Measurements from ENCODE around the gene P4HB. TPM values are rescaled to one million over a fixed set of nuclear protein-coding genes. Genes with fewer than 3 reads are reported as not detected.

P4HB gene
- total and polyA plus RNA-seq, 3 experiments from 2014 or later = 342 to 482 (median 463) TPM

DNA sequence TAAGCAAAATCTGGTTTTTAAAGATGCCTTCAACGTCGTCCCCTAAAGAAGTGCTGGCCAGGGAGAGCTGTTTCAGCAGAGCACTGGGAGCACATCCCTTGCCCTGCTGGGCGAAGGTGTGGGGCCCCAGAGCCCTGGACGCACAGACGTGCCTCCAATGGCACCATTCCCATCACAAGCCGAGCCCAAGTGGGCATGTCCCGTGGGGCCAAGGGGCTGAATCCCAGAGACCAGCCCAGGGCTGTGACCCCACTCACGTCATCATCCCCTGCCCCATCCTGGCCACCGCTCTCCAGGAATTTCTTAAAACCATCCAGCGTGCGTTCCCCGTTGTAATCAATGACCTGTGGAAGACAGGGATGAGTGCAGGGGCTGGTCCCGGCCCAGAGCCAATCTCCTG is 15.4 kb downstream of the P4HB start:
- ChIA-PET CTCF (no interaction called here), POLR2A (no interaction called here)
- no peak for DNase-seq
- H3K4me3 ChIP-seq (ENCODE audit: low read length) = no peak overlapping the region
- no peak overlapping the region for H3K27ac ChIP-seq (ENCODE audit: low read depth, low read length)
- Mint-ChIP-seq H3K27ac (peak overlapping the region in 1 of 8 donors; percentile 3), H3K36me3 (peaks cover 0 to 57% (median 3%) of the 10 kb centered on the region in 3 donors), H3K4me3 (no peak overlapping the region), H3K27me3 (peaks cover 0 to 3% of the 10 kb centered on the region in 2 donors), H3K4me1 (no peaks in the 10 kb centered on the region), H3K9me3 (no peaks in the 10 kb centered on the region)
- no peaks in the 10 kb centered on the region for H3K4me1 ChIP-seq (ENCODE audit: insufficient read depth, low read length)
- no peaks in the 10 kb centered on the region for H3K9me3 ChIP-seq (ENCODE audit: low read length)
- no peaks in the 10 kb centered on the region for H3K27me3 ChIP-seq (ENCODE audit: insufficient read depth, low read length, poor library complexity, severe bottlenecking)
- peaks cover 39% of the 10 kb centered on the region for H3K36me3 ChIP-seq (ENCODE audit: insufficient read depth, low read length)

DNA sequence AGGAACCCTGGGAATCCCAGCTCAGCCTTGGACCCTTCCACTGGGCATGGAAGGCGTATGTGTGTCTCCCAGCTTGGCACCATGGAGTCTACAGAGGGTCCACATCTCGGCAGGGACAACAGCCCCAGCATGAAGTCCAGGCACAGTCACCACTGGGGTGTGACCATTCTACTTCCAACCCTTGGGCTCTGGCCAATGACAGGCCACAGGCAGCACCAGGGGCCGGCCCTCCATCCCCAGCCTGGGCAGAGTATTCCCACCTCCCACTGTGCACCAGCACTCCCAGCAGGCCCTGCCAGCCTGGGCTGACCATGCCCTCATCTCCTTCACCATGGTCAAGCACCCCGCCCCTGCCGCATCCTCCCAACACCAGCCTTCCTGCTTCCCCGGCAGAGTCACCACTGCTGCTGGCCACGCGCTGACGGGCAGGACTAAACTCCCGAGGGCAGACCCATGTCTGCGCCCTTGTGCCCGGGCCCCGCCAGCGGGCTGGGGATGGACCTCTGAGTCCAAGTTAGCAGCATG is 15.9 kb downstream of the P4HB start:
- peaks cover 39% of the 10 kb centered on the region for H3K36me3 ChIP-seq (ENCODE audit: insufficient read depth, low read length)
- DNase-seq = no peak
- H3K27me3 Mint-ChIP-seq = peaks cover 0 to 3% of the 10 kb centered on the region in 2 donors
- no peaks in the 10 kb centered on the region for H3K9me3 Mint-ChIP-seq
- H3K4me3 ChIP-seq (ENCODE audit: low read length) = no peak overlapping the region
- CTCF ChIA-PET = no interaction called here
- POLR2A ChIA-PET = no interaction called here
- no peak overlapping the region for H3K27ac ChIP-seq (ENCODE audit: low read depth, low read length)
- H3K9me3 ChIP-seq (ENCODE audit: low read length) = no peaks in the 10 kb centered on the region
- H3K4me3 Mint-ChIP-seq = no peak overlapping the region
- H3K27me3 ChIP-seq (ENCODE audit: insufficient read depth, low read length, poor library complexity, severe bottlenecking) = no peaks in the 10 kb centered on the region
- H3K4me1 Mint-ChIP-seq = no peaks in the 10 kb centered on the region
- H3K27ac Mint-ChIP-seq = no peak overlapping the region
- peaks cover 0 to 55% (median 3%) of the 10 kb centered on the region in 3 donors for H3K36me3 Mint-ChIP-seq
- no peaks in the 10 kb centered on the region for H3K4me1 ChIP-seq (ENCODE audit: insufficient read depth, low read length)

DNA sequence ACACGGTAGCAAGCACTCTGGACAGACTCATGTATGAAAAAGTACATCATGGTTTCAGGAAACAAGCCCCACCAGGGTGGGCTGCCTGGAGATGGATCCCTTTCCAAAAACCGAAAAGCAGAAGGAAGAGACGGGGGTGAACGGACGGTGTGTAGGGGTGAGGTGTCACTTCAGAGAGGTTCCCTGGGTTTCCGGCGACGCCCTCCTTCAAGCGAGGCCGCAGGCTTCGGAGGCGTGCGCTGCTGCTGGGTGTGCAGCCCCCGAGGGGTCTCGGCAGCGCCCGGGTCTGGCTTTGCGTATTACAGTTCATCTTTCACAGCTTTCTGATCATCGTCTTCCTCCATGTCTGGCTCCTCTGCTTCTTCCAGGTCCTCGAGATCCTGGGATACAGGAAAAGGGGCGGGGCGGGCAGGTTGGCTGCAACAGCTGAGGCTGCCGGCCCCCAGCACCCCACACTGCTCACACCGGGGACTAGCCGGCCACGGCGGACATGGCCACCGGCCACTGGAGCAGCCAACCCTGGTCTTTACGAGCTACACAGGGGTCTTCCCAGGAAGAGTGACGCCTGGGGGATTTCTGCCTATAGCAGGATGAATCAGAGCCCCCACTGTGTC is 16.5 kb downstream of the P4HB start:
- POLR2A ChIA-PET = no interaction called here
- Mint-ChIP-seq H3K4me3 (no peak overlapping the region), H3K27ac (no peak overlapping the region)

DNA sequence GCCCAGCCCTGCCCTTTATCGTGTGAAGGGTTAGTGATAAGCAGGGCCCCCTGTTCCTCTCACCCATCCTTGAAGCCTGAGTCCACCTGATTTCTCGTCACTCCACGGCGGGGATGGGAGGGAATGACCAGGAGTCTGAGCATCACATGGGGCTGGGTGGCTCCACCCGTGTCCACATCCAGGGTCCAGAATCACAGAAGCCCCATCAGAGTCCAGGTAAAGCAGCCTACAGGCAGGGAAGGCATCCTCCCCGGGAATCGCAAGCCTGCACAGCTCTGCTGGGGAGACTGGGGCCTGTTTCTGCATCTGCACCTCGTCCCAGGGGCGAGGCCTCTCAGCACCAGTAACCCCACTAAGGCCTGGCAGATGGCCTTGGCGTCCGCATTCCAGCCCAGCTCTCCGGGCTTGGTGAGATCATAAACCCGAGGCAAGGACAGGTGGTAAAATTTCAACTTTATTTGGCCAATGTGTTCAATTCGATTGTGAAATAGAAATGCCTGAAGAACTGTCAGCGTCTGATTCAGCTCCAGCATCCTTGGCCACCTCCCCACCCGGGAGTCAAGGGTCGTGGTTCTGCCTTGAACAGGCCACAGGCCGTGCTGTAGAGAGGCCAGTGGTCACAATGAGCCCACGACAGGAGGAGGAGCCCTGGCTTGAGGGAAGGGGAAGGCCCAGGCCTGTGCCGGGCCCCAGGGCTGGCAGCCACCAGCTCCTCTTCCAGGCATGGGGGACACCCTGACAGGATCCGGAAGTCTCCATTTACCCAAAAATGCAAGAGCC is 17.4 kb downstream of the P4HB start:
- CTCF ChIA-PET = no interaction called here
- Histone ChIP-seq H3K27ac (ENCODE audit: low read depth, low read length) (no peak overlapping the region), H3K4me1 (ENCODE audit: insufficient read depth, low read length) (no peaks in the 10 kb centered on the region), H3K36me3 (ENCODE audit: insufficient read depth, low read length) (peaks cover 35% of the 10 kb centered on the region), H3K4me3 (ENCODE audit: low read length) (no peak overlapping the region), H3K27me3 (ENCODE audit: insufficient read depth, low read length, poor library complexity, severe bottlenecking) (no peaks in the 10 kb centered on the region), H3K9me3 (ENCODE audit: low read length) (no peaks in the 10 kb centered on the region)
- peaks cover 0 to 52% (median 2%) of the 10 kb centered on the region in 3 donors for H3K36me3 Mint-ChIP-seq
- H3K27ac Mint-ChIP-seq = no peak overlapping the region
- H3K4me3 Mint-ChIP-seq = no peak overlapping the region
- no peaks in the 10 kb centered on the region for H3K4me1 Mint-ChIP-seq
- no peaks in the 10 kb centered on the region for H3K9me3 Mint-ChIP-seq
- peaks cover 0 to 3% of the 10 kb centered on the region in 2 donors for H3K27me3 Mint-ChIP-seq
- DNase-seq = no peak
- POLR2A ChIA-PET = no interaction called here

More for the DNA sequence above, 16.5 kb downstream of the P4HB start:
- peaks cover 0 to 55% (median 3%) of the 10 kb centered on the region in 3 donors for H3K36me3 Mint-ChIP-seq
- Histone ChIP-seq H3K9me3 (ENCODE audit: low read length) (no peaks in the 10 kb centered on the region), H3K27ac (ENCODE audit: low read depth, low read length) (no peak overlapping the region), H3K36me3 (ENCODE audit: insufficient read depth, low read length) (peaks cover 39% of the 10 kb centered on the region), H3K27me3 (ENCODE audit: insufficient read depth, low read length, poor library complexity, severe bottlenecking) (no peaks in the 10 kb centered on the region), H3K4me3 (ENCODE audit: low read length) (no peak overlapping the region), H3K4me1 (ENCODE audit: insufficient read depth, low read length) (no peaks in the 10 kb centered on the region)
- no peaks in the 10 kb centered on the region for H3K4me1 Mint-ChIP-seq
- H3K27me3 Mint-ChIP-seq = peaks cover 0 to 3% of the 10 kb centered on the region in 2 donors
- CTCF ChIA-PET = no interaction called here
- H3K9me3 Mint-ChIP-seq = no peaks in the 10 kb centered on the region
- DNase-seq = no peak

DNA sequence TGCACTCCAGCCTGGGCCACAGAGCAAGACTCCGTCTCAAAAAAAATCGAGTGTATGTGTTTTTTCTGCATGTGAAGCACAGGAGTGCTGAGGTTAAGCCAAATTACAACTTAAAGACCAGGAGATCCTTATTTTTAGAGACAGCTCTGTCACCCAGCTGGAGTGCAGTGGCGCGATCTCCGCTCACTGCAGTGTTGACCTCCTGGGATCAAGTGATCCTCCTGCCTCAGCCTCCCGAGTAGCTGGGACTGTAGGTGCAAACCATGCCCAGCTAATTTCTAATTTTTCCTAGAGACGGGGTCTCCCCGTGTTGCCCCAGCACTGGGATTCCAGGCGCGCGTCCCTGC is 18.0 kb downstream of the P4HB start:
- Histone ChIP-seq H3K36me3 (ENCODE audit: insufficient read depth, low read length) (peaks cover 32% of the 10 kb centered on the region), H3K27ac (ENCODE audit: low read depth, low read length) (no peak overlapping the region), H3K27me3 (ENCODE audit: insufficient read depth, low read length, poor library complexity, severe bottlenecking) (no peaks in the 10 kb centered on the region), H3K9me3 (ENCODE audit: low read length) (no peaks in the 10 kb centered on the region), H3K4me3 (ENCODE audit: low read length) (no peak overlapping the region), H3K4me1 (ENCODE audit: insufficient read depth, low read length) (no peaks in the 10 kb centered on the region)
- Mint-ChIP-seq H3K27ac (peak overlapping the region in 1 of 8 donors; percentile 50), H3K4me3 (no peak overlapping the region), H3K27me3 (peaks cover 0 to 3% of the 10 kb centered on the region in 2 donors), H3K9me3 (no peaks in the 10 kb centered on the region), H3K36me3 (peaks cover 0 to 47% (median 2%) of the 10 kb centered on the region in 3 donors), H3K4me1 (no peaks in the 10 kb centered on the region)
- ChIA-PET CTCF (no interaction called here), POLR2A (no interaction called here)
- no peak for DNase-seq

DNA sequence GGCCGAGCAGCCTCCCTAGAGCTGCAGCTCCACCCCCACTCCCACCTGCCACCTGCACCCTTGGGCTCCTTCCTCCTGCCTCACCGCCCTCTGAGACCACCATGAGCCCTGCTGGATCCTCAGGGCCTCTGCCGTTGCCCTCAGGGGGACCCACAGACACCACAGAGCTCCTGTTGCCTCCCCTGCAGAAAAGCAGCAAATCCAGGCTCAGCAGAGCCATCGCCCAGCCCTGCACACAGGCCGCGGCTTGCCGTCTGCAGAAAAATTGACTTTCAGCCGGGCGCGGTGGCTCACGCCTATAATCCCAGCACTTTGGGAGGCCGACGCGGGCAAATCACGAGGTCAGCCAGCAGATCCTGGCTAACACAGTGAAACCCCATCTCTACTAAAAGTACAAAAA is 18.5 kb downstream of the P4HB start:
- no peak overlapping the region for H3K4me3 ChIP-seq (ENCODE audit: low read length)
- H3K9me3 ChIP-seq (ENCODE audit: low read length) = no peaks in the 10 kb centered on the region
- ChIA-PET POLR2A (interaction anchor here (0.6 kb wide), 1 partner anchor 111 kb away, joined by 3 read pairs; no protein-coding TSS in a partner anchor), CTCF (no interaction called here)
- no peak overlapping the region for H3K4me3 Mint-ChIP-seq
- H3K27ac Mint-ChIP-seq = peak overlapping the region in 1 of 8 donors; percentile 33
- peaks cover 0 to 3% of the 10 kb centered on the region in 2 donors for H3K27me3 Mint-ChIP-seq
- H3K9me3 Mint-ChIP-seq = no peaks in the 10 kb centered on the region
- peaks cover 0 to 42% (median 2%) of the 10 kb centered on the region in 3 donors for H3K36me3 Mint-ChIP-seq
- H3K4me1 ChIP-seq (ENCODE audit: insufficient read depth, low read length) = no peaks in the 10 kb centered on the region
- no peak overlapping the region for H3K27ac ChIP-seq (ENCODE audit: low read depth, low read length)
- no peaks in the 10 kb centered on the region for H3K4me1 Mint-ChIP-seq
- no peak for DNase-seq
- no peaks in the 10 kb centered on the region for H3K27me3 ChIP-seq (ENCODE audit: insufficient read depth, low read length, poor library complexity, severe bottlenecking)
- peaks cover 28% of the 10 kb centered on the region for H3K36me3 ChIP-seq (ENCODE audit: insufficient read depth, low read length)

DNA sequence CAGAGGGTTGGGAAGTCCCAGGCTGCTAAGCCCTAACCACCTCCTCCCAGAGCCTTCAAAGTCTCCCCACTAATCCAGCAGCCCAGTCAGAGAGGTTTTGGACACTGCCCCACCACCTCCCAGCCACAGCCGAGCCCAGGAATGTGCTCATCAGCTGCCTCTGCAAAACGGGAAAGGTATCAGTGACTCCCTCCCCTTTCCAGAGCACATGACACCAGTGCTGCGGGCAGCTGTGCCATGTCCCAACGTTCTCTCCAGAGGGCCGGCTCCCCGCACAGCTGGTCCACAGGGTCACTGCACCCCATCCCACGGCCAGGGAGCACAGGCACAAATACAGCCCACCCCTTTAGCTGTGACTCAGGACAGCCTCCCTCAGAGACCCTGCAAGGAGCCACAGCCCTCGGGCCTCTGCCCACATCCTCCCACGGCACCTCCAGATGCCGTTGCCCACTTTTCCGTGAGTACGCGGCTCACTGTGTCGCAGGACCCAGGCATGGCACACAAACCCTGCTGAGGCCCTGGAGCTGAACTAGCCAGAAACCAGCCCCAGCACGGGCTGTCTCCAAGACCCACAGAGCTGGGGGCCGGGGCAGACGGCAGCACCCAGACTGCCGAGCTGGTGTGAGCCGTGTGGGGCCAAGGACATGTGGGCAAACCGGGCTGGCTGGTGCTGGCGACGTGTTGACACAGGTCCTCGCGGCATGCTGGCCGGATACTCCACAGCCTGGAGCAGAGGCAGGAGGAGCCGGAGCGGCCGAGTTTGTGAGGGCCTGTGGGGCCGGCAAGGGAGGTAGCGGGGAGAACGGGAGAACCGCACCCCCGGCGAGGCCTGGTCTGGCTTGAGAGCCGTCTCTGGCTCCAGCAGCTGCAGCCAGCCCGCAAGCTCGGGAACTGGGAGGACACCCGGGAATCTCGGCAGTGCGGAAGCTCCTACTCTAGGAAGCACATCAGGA is 19.2 kb downstream of the P4HB start:
- peaks cover 0 to 35% (median 2%) of the 10 kb centered on the region in 3 donors for H3K36me3 Mint-ChIP-seq
- H3K36me3 ChIP-seq (ENCODE audit: insufficient read depth, low read length) = peaks cover 21% of the 10 kb centered on the region
- no peaks in the 10 kb centered on the region for H3K4me1 Mint-ChIP-seq
- no peak overlapping the region for H3K4me3 ChIP-seq (ENCODE audit: low read length)
- H3K4me3 Mint-ChIP-seq = no peak overlapping the region
- CTCF ChIA-PET = no interaction called here
- POLR2A ChIA-PET = interaction anchor here (0.6 to 0.8 kb wide), 2 partner anchors 110 to 170 kb away, joined by 3 to 5 read pairs; no protein-coding TSS in a partner anchor
- peaks cover 0 to 3% of the 10 kb centered on the region in 2 donors for H3K27me3 Mint-ChIP-seq
- H3K9me3 Mint-ChIP-seq = no peaks in the 10 kb centered on the region
- H3K4me1 ChIP-seq (ENCODE audit: insufficient read depth, low read length) = no peaks in the 10 kb centered on the region
- H3K27ac ChIP-seq (ENCODE audit: low read depth, low read length) = no peak overlapping the region
- no peak for DNase-seq
- no peaks in the 10 kb centered on the region for H3K27me3 ChIP-seq (ENCODE audit: insufficient read depth, low read length, poor library complexity, severe bottlenecking)
- no peaks in the 10 kb centered on the region for H3K9me3 ChIP-seq (ENCODE audit: low read length)
- no peak overlapping the region for H3K27ac Mint-ChIP-seq

Measured in CD8-positive, alpha-beta memory T cell (primary cell).